Loucy (cell line): ENCODE data around the gene ALDH1L2.

Experiments
- EZH2phosphoT487 ChIP-seq: fragments of 200-600 bp; IDR thresholded peaks from 2 replicates; pipeline ENCODE4 v1.6.1; 2018; ENCODE audit warnings: antibody characterized with exemption, mild to moderate bottlenecking, moderate library complexity, borderline replicate concordance
- TF ChIP-seq, protein P1 (sequence below): fragments of 200-600 bp; sonication (generic); conservative IDR thresholded peaks from 2 replicates; pipeline ENCODE4 v1.5.1; 2014; ENCODE audit warnings: mild to moderate bottlenecking, antibody characterized with exemption, low read length

DNA sequence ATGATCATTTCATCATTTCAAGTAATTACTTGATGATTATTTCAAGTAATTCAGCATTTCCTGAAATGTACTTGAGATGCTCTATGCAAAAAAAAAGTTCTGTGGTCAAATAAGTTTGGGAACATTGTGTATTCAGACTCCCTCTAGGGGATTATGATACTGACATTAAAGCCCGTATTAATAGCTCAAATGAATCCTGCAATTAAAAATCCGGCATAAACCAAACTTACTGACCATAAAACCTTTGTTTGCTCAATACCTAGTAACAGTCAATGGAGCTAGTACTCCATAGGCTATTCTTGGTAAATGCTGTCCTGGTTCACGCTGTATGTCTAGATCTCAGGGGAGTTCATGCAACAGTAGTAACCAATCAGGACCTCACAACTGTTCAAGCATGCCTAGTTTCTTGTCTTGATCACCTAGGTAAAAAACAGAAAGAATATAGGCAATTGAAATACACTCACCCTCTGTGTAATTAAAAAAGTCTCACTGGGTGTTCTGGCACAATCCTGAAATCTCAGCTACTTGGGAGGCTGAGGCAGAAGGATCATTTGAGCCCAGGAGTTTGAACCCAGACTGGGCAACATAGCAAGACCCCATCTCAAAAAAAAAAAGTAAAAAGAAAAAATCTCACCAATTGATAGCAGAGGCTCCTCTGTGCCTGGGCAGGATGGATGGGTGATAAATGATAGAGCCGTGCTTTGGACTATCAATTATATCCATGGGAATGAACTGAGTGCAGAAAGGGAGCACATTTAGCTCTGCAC is 14.1 kb downstream of the ALDH1L2 start:
- TF ChIP-seq, protein P1, sequence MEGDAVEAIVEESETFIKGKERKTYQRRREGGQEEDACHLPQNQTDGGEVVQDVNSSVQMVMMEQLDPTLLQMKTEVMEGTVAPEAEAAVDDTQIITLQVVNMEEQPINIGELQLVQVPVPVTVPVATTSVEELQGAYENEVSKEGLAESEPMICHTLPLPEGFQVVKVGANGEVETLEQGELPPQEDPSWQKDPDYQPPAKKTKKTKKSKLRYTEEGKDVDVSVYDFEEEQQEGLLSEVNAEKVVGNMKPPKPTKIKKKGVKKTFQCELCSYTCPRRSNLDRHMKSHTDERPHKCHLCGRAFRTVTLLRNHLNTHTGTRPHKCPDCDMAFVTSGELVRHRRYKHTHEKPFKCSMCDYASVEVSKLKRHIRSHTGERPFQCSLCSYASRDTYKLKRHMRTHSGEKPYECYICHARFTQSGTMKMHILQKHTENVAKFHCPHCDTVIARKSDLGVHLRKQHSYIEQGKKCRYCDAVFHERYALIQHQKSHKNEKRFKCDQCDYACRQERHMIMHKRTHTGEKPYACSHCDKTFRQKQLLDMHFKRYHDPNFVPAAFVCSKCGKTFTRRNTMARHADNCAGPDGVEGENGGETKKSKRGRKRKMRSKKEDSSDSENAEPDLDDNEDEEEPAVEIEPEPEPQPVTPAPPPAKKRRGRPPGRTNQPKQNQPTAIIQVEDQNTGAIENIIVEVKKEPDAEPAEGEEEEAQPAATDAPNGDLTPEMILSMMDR = no peak
- TF ChIP-seq EZH2phosphoT487 = no peak
